ENCODE data around the gene SPTB. TPM values are rescaled to one million over a fixed set of nuclear protein-coding genes. Genes with fewer than 3 reads are reported as not detected.

Gene SPTB
- total RNA-seq, 1 donor from 2014 or later = 14.9 TPM

GRCh38 chr14:64889352-64889751 is 9.6 kb upstream of the SPTB start:
- no peaks in the 10 kb centered on the region for H3K9me3 ChIP-seq
- TF ChIP-seq, protein P1, sequence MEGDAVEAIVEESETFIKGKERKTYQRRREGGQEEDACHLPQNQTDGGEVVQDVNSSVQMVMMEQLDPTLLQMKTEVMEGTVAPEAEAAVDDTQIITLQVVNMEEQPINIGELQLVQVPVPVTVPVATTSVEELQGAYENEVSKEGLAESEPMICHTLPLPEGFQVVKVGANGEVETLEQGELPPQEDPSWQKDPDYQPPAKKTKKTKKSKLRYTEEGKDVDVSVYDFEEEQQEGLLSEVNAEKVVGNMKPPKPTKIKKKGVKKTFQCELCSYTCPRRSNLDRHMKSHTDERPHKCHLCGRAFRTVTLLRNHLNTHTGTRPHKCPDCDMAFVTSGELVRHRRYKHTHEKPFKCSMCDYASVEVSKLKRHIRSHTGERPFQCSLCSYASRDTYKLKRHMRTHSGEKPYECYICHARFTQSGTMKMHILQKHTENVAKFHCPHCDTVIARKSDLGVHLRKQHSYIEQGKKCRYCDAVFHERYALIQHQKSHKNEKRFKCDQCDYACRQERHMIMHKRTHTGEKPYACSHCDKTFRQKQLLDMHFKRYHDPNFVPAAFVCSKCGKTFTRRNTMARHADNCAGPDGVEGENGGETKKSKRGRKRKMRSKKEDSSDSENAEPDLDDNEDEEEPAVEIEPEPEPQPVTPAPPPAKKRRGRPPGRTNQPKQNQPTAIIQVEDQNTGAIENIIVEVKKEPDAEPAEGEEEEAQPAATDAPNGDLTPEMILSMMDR (IDR thresholded peaks at IDR 0.05) = no peak
- H3K27ac ChIP-seq = no peak overlapping the region
- no peak overlapping the region for H3K4me3 ChIP-seq
- intact Hi-C loops (cut with DNase I) = no loop called here
- no peaks in the 10 kb centered on the region for H3K4me1 ChIP-seq
- DNase-seq (ENCODE audit: low spot score in 2 of 2) = no peak
- H3K27me3 ChIP-seq = no peaks in the 10 kb centered on the region
- H3K36me3 ChIP-seq = no peaks in the 10 kb centered on the region

GRCh38 chr14:64885559-64885958 is 5.9 kb upstream of the SPTB start:
- TF ChIP-seq, protein P1 (IDR thresholded peaks at IDR 0.05) = no peak
- DNase-seq (ENCODE audit: low spot score in 2 of 2) = no peak
- H3K36me3 ChIP-seq = no peaks in the 10 kb centered on the region
- no peak overlapping the region for H3K27ac ChIP-seq
- H3K27me3 ChIP-seq = peaks cover 4% of the 10 kb centered on the region
- H3K4me3 ChIP-seq = no peak overlapping the region
- H3K4me1 ChIP-seq = peaks cover 2 to 4% of the 10 kb centered on the region in 2 donors
- intact Hi-C loops (cut with DNase I) = no loop called here
- H3K9me3 ChIP-seq = no peaks in the 10 kb centered on the region

- peak overlapping the region; percentile 65 to 69 for H3K4me3 ChIP-seq
- H3K9me3 ChIP-seq = no peaks in the 10 kb centered on the region
- TF ChIP-seq, protein P1 (IDR thresholded peaks at IDR 0.05) = no peak
- peak in 1 of 2 donors; percentile 69 for DNase-seq (ENCODE audit: low spot score in 2 of 2)
- H3K4me1 ChIP-seq = peaks cover 6 to 10% of the 10 kb centered on the region in 2 donors
- intact Hi-C loops (cut with DNase I) = no loop called here
- peaks cover 4% of the 10 kb centered on the region for H3K27me3 ChIP-seq
- H3K36me3 ChIP-seq = no peaks in the 10 kb centered on the region
- no peak overlapping the region for H3K27ac ChIP-seq
Observed at GRCh38 chr14:64880221-64881121, 764 bp upstream of the SPTB start.

DNA sequence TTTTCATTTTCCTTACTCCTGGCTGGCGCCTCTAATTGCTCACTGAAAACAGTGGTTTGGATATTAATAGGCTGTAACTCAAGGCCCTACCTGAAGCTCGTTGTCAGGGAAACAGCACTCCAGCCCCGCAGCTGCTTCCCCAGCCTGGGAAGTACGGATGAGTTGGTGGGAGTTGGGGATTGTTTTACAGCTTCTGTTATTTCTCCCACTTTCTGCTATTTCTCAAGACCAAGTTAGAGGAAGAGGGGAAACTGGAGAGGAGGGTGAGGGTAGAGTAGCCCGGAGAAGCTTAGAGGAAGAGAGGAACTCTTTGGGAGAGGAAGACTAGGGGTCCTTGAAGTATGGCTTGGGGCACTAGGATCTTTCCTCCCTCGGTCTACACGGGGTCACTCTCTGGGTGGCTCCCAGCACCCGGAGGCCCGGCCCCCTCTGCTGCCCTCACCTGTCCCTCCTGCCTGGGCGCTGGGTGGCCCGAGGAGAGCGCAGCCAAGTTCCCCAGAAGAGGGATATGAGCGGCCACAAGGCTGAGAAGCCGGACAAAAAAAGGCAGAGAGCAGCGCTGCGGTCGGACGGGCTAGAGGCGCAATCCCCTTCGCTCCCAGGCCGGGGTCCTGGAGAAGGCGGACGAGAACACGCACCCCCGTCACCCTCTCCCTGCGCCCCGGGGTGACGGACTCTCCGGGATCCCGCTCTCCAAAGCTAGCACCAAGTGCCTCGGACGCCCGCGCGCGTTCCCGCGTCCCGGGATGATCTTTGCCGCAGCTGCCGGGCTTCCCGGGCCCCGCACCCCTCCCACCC is 671 bp downstream of the SPTB start:
- no peak overlapping the region for H3K27ac ChIP-seq
- intact Hi-C loops (cut with DNase I) = loop anchor here (5.0 kb wide), 1 partner anchor 57 kb away; no protein-coding TSS in a partner anchor
- TF ChIP-seq, protein P1 (IDR thresholded peaks at IDR 0.05) = no peak
- peaks cover 4% of the 10 kb centered on the region for H3K27me3 ChIP-seq
- peaks cover 6 to 10% of the 10 kb centered on the region in 2 donors for H3K4me1 ChIP-seq
- no peak for DNase-seq (ENCODE audit: low spot score in 2 of 2)
- peak overlapping the region; percentile 65 to 69 for H3K4me3 ChIP-seq
- no peaks in the 10 kb centered on the region for H3K9me3 ChIP-seq
- no peaks in the 10 kb centered on the region for H3K36me3 ChIP-seq

GRCh38 chr14:64877846-64878245 is 1.9 kb downstream of the SPTB start:
- intact Hi-C loops (cut with DNase I) = loop anchor here (5.0 kb wide), 1 partner anchor 56 kb away; no protein-coding TSS in a partner anchor
- TF ChIP-seq, protein P1 (IDR thresholded peaks at IDR 0.05) = no peak

More at GRCh38 chr14:64877846-64878245, 1.9 kb downstream of the SPTB start:
- Histone ChIP-seq H3K4me1 (peaks cover 6 to 10% of the 10 kb centered on the region in 2 donors), H3K4me3 (no peak overlapping the region), H3K9me3 (no peaks in the 10 kb centered on the region), H3K27ac (no peak overlapping the region), H3K27me3 (peaks cover 4% of the 10 kb centered on the region), H3K36me3 (no peaks in the 10 kb centered on the region)
- DNase-seq (ENCODE audit: low spot score in 2 of 2) = no peak

Data from ascending aorta (tissue), 2 donors.